T47D (cell line): ENCODE measurements around the gene MAP3K4.

Experiments
- DNase-seq, 2 experiments: peaks; one replicate each; pipeline versions ENCODE4 v3.0.0 to v3.0.0-alpha.2; 2011 to 2012; ENCODE audit warnings: low read depth in 1 of 2, low spot score in 1 of 2
- JUND ChIP-seq: IDR thresholded peaks from 2 replicates; pipeline ENCODE4 v1.6.1; 2012; ENCODE audit warnings: low read depth
- in situ Hi-C: cut with HindIII; loops from 2 replicates; pipeline ENCODE4 v1.10.0; 2016; ENCODE audit warnings: low sequenced_read_pairs, low pct_unique_long_range_greater_than_20kb

MAP3K4 gene

DNA sequence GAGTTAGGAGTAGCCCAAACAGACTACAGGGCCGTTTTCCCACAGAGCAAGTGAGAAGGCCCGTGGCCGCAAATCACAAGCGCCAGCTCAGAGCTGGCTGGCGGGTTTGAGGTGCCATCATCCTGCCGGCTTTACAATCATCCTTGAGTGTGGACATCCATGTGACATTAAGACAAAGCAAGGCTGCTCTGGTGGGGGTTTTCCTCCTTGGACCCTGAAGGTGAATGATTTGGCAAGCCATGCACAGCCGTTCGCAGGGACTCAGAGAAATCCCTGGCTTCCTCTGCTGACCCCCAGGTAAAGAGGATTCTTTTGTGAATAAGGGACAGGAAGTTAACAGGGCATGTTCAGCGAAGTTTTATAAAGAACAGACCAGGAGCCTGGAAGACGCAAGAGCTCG is 145.1 kb downstream of the MAP3K4 start:
- in situ Hi-C loops: no loop called here
- no peak for DNase-seq
- TF ChIP-seq JUND: no peak

- in situ Hi-C loops: no loop called here
- TF ChIP-seq JUND: no peak
- no peak for DNase-seq
These were observed 145.8 kb downstream of the MAP3K4 start for GRCh38 chr6:161137320-161137719.

GRCh38 chr6:161137839-161138542 is 146.4 kb downstream of the MAP3K4 start:
- no peak for TF ChIP-seq JUND
- in situ Hi-C loops: no loop called here
- no peak for DNase-seq

DNA sequence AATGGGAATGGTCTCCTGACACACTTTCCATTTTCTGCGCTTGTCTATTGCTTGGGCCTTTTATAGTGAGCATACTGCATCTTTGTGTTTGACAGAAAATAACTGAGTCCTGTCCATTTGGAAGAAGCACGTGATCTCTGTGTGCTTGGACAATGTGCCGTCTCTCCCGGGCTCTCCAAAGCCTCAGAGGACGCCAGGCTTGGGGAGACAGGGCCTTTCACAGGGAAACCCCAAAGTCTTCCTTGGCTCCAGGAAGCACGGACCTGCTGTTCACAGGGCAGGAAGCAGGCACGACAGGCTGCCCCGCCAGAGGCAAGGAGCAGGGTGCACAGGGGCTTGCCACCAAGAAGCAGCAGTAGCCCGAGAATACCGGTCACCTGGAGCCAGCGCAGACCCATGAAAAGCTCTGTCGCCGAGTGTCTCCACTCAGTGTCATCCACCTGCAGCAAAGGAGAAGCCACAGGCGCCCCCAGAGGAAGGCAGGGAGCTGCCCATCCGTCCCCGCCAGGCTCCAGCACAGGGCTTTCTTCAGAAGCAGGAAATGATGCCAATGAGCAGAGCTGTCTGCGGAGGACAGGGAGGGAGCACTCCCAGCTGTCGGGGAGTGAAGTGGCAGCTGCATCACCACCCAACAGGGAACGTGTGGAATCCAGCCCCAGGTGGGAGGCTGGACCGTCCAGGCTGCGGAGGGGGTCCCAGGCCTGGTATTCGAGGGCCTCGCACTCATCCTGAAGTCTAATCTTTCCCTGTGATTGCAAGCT is 147.2 kb downstream of the MAP3K4 start:
- in situ Hi-C loops: no loop called here
- DNase-seq: no peak
- no peak for TF ChIP-seq JUND

DNA sequence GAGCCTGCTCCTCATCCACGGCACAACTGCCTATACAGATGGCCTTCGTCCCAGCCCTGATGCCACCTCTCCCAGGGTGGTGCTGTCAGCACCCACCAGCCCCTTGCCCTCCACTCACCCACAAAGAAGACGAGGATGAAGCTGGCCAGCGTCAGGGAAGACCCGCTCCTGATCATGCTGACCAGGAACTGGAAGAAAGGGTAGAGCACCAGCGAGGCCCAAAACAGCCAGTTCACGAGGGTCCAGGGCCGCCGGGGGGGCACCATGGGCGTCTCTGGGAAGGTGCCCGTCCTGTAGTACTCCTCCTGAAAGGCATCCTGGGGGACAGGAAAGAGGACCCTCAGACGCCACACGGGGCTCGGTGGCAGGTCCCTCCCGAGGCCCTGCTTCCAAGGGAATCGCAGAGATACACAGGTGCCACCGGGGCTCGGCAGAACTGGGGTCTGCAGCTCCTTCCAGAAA is 147.8 kb downstream of the MAP3K4 start:
- in situ Hi-C loops: no loop called here
- no peak for TF ChIP-seq JUND
- no peak for DNase-seq

DNA sequence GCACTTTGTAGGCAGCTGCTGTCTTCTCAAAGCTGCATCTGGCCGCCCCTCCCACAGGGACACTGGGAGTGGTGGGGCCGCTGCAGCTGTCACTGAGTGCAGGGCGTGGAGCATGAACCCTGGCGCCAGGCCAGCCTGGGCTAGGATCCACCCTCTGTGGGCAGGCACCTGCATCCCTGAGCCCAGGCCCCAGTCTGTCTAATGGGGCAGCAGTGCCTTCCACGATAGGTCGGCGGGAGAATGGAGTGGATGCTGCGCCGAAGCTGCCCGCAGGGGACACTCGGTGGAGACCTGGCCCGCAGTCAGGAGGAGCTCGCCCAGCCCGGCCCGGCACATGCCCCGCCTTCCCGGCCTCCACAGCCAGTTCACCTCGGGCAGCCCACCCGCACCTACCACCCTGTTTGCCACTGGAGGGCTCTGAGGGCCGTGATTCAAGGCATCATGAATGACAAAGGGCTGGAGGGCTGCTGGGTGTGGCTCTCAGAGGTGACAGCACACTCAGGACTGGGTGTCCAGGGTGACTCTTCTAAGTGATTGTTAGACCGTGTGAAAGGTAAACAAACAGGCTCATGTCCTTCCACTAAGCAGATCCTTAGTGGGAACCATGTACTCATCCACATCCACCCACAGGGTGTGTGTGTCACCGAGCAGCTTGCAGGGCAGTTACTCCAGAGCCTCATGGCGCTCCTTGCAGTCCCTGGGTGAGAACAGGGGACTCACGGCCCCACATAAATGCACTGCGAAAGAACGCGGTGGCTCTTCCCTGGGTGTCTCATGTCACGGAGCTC is 148.4 kb downstream of the MAP3K4 start:
- TF ChIP-seq JUND: no peak
- DNase-seq: no peak

DNA sequence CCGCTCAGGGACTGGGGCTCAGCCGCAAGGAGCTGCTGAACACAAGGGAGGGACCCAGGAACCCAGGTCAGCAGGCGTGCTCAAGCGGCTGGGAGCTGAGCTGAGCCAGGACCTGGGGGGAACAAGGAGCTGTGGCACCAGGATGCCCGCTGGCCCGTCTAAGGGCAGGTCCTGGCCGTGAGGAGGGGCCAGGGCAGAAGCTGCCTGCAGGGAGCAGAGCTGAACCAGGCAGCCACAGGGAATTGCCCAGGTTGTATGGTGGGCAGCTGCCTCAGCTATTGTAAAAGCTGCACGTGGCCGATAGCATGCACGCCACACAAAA is 148.9 kb downstream of the MAP3K4 start:
- no peak for TF ChIP-seq JUND
- in situ Hi-C loops: no loop called here

More for the DNA sequence above, 148.4 kb downstream of the MAP3K4 start:
- in situ Hi-C loops: no loop called here

DNA sequence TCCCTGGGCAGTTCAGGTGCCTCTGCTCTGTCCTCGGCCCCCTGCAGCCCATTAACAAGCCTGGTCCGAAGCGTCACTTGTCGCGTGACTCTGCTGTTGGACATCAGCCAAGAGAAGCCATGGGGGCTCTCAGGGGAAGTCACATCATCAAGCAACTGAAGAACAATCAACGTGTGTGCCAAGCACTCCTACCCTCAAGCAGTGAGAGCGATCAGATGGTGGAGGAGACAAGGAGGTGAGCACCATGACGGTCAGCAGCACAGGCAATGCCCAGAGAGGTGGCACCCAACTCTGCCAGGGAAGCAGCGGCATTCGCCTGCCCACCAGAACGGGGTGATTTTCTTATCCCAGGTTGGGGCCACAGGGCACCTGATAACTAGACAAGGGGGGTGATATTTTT is 149.6 kb downstream of the MAP3K4 start:
- TF ChIP-seq JUND: no peak
- no peak for DNase-seq
- in situ Hi-C loops: no loop called here

More for the DNA sequence above, 148.9 kb downstream of the MAP3K4 start:
- no peak for DNase-seq

DNA sequence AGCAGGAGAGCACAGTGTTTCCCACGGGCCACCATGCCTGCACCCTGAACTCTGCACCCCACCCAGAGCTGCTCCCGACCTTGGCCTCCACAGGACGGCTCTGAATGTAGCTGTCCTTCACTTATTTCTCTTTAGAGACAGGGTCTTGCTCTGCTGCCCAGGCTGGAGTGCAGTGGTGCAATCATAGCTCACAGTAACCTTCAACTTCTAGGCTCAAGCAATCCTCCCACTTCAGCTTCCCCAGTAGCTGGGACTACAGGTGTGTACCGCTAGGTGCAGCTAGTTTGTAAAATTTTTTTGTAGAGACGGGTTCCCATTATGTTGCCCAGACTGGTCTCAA is 151.4 kb downstream of the MAP3K4 start:
- TF ChIP-seq JUND: no peak
- in situ Hi-C loops: no loop called here
- DNase-seq: no peak

- no peak for DNase-seq
- TF ChIP-seq JUND: no peak
- in situ Hi-C loops: no loop called here
These were observed 152.3 kb downstream of the MAP3K4 start for GRCh38 chr6:161143663-161144430.

DNA sequence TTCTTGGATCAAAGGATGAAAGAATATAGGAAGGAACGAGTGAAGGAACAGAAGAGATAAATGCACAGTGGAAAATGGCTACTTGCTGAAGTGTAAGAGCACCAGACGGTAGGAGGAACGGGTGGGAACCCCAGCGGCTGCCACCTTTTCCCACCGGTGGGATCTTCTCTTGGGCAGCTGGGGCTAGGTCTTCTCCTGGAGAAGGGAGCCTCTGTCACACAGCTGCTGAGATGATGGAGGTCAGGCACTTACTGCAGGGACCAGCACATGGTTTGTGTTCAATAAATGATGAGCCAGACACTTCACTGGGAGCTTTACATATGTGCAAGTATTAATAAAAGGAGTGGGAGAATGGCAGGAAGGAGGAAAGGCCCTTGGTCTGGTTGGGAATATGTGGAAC is 158.6 kb downstream of the MAP3K4 start:
- in situ Hi-C loops: no loop called here
- DNase-seq: no peak
- no peak for TF ChIP-seq JUND

DNA sequence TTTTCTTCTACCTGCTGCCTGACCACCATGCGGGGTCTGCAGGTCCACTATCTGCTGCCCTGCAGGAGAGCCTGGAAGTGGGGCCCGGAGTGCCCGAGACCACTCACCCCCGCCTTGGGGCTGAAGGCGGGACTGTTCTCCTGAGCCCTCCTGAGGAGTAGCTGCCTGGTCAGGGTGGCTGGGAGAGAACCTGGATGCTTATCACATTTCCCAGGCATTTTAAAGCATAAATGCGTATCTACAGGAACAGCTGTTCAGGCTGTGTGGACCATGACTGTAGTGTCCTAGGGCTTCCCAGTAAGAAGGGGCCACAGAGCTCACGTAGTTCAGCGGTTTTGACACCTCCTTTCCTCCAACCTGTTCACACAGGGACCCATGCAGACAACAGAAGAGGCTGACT is 159.0 kb downstream of the MAP3K4 start:
- DNase-seq: no peak
- in situ Hi-C loops: no loop called here
- no peak for TF ChIP-seq JUND
